ENCODE results near the gene PITPNC1. TPM values are rescaled to one million over a fixed set of nuclear protein-coding genes. Genes with fewer than 3 reads are reported as not detected.
"Not testable (repeated sequence)": the region's sequence is repeated elsewhere in the genome, so short reads cannot be mapped to it uniquely, and the experiment has no call there.

PITPNC1 gene
- total RNA-seq, 1 experiment from 2014 or later, result 20.8 TPM

DNA sequence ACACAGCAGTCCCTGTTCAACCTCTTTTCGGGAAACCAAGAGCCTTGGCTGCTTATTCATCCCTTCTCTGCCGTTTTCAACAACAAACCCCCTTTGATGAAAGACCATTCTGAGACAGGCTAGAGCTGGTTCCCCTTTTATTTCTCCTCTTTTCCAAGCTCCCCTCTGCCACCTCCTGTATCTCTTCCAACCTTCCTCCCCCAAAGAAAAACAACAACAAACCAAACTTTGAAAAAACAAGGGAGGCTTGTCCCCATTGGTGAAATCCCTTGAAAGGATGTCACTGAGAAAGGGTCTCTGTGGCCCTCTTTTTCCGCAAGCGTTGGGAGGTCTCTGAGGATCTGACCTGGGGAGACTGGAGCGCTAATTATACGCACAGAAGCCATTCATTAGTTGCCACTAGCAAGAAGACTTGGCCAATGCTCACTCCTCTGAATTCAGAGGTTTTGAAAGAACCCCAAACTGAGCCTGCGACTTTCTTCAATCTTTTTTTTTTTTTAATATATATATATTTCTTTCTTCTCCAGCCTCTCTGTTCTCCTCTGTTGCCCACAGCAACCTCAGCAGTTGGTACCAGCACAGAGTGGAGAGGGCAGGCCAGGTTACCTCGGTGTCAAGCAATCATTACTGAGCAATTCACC lies 101.4 kb downstream of the PITPNC1 start:
- Histone ChIP-seq H3K27me3 (ENCODE audit: control insufficient read depth, insufficient read depth, low read length) (no peaks in the 10 kb centered on the region), H3K36me3 (ENCODE audit: control insufficient read depth, insufficient read depth, low read length) (no peaks in the 10 kb centered on the region), H3K9me3 (ENCODE audit: control insufficient read depth, insufficient read depth, low read depth, low read length) (no peaks in the 10 kb centered on the region), H3K4me1 (ENCODE audit: control insufficient read depth, insufficient read depth, low read length) (peaks cover 25% of the 10 kb centered on the region), H3K27ac (ENCODE audit: low read length) (peak overlapping the region; percentile 75), H3K4me3 (ENCODE audit: low read depth in 2 of 2, low read length in 2 of 2) (no peak overlapping the region)
- no peak for ATAC-seq
- ChIA-PET POLR2A (no interaction called here), CTCF (no interaction called here)
- no TSS peak for BruUV-seq (replicated peaks)
- no peak for DNase-seq (ENCODE audit: low read depth, low spot score)
- no peak for TF ChIP-seq CTCF (IDR thresholded peaks at IDR 0.05)
- no peak for TF ChIP-seq POLR2AphosphoS5 (IDR thresholded peaks at IDR 0.05; ENCODE audit: low read depth, low read length)
- TF ChIP-seq SIN3A (IDR thresholded peaks at IDR 0.05; ENCODE audit: borderline replicate concordance, insufficient read depth, low read depth, low read length), result no peak
- no peak for TF ChIP-seq REST (IDR thresholded peaks at IDR 0.05; ENCODE audit: insufficient read depth in 1 of 2, low read depth in 2 of 2, low read length in 1 of 2)
- TF ChIP-seq TCF7L2 (IDR thresholded peaks at IDR 0.05; ENCODE audit: low read depth, low read length), result no peak
- intact Hi-C loops (cut with micrococcal nuclease; ENCODE audit: unreplicated experiment), result no loop called here
- in situ Hi-C loops (cut with HindIII; ENCODE audit: low pct_unique_long_range_greater_than_20kb, low sequenced_read_pairs), result no loop called here

DNA sequence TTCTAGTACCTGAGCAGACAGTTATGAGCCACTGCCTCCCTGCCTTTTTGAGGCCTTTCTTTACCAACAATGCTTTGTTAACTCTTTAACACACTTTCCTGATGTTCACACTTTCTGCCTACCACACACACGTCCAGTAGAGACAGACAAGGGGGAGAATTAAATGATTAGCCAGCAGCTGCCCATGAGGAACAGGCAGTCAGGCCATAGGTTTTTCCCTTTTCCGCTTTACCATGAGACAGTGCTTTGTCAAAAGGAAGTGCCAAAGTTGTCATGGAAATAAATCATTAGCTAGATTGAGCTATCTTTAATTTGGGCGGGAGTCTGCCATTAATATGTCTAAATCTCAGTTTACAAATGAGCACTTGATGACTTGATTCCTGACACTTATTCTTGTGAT lies 102.1 kb downstream of the PITPNC1 start:
- BruUV-seq (replicated peaks), result no TSS peak
- Histone ChIP-seq H3K4me1 (ENCODE audit: control insufficient read depth, insufficient read depth, low read length) (peaks cover 19% of the 10 kb centered on the region), H3K27ac (ENCODE audit: low read length) (peak overlapping the region; percentile 63; the same call in 1 of the 2 replicates), H3K36me3 (ENCODE audit: control insufficient read depth, insufficient read depth, low read length) (no peaks in the 10 kb centered on the region), H3K9me3 (ENCODE audit: control insufficient read depth, insufficient read depth, low read depth, low read length) (no peaks in the 10 kb centered on the region), H3K27me3 (ENCODE audit: control insufficient read depth, insufficient read depth, low read length) (no peaks in the 10 kb centered on the region), H3K4me3 (ENCODE audit: low read depth in 2 of 2, low read length in 2 of 2) (no peak overlapping the region)
- ATAC-seq (no peak), DNase-seq (ENCODE audit: low read depth, low spot score) (no peak)
- intact Hi-C loops (cut with micrococcal nuclease; ENCODE audit: unreplicated experiment), result no loop called here
- in situ Hi-C loops (cut with HindIII; ENCODE audit: low pct_unique_long_range_greater_than_20kb, low sequenced_read_pairs), result no loop called here
- ChIA-PET CTCF (no interaction called here), POLR2A (no interaction called here)
- TF ChIP-seq POLR2AphosphoS5 (IDR thresholded peaks at IDR 0.05; ENCODE audit: low read depth, low read length) (no peak), SIN3A (IDR thresholded peaks at IDR 0.05; ENCODE audit: borderline replicate concordance, insufficient read depth, low read depth, low read length) (no peak), CTCF (IDR thresholded peaks at IDR 0.05) (no peak), REST (IDR thresholded peaks at IDR 0.05; ENCODE audit: insufficient read depth in 1 of 2, low read depth in 2 of 2, low read length in 1 of 2) (no peak), TCF7L2 (IDR thresholded peaks at IDR 0.05; ENCODE audit: low read depth, low read length) (no peak)

DNA sequence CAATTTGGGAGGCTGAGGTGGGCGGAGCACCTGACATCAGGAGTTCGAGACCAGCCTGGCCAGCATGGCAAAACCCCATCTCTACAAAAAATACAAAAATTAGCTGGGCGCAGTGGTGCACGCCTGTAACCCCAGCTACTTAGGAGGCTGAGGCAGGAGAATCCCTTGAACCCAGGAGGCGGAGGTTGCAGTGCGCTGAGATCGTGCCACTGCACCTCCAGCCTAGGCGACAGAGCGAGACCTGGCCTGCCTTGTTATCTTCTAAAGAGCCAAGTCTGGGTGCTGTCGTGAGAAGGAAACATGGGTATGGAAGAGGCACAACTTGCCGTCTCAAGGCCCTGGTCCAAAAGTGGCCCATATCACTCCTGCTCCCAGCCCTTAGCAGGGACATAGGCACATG lies 103.9 kb downstream of the PITPNC1 start:
- H3K27me3 ChIP-seq (ENCODE audit: control insufficient read depth, insufficient read depth, low read length); in situ Hi-C loops (cut with HindIII; ENCODE audit: low pct_unique_long_range_greater_than_20kb, low sequenced_read_pairs); BruUV-seq (replicated peaks); CTCF ChIA-PET; intact Hi-C loops (cut with micrococcal nuclease; ENCODE audit: unreplicated experiment); H3K9me3 ChIP-seq (ENCODE audit: control insufficient read depth, insufficient read depth, low read depth, low read length); H3K4me3 ChIP-seq (ENCODE audit: low read depth in 2 of 2, low read length in 2 of 2); ATAC-seq; DNase-seq (ENCODE audit: low read depth, low spot score); H3K36me3 ChIP-seq (ENCODE audit: control insufficient read depth, insufficient read depth, low read length); H3K27ac ChIP-seq (ENCODE audit: low read length): not testable (repeated sequence)
- POLR2A ChIA-PET, result interaction anchor here (0.7 kb wide), 1 partner anchor 9 kb away, joined by 4 read pairs; no protein-coding TSS in a partner anchor
- peaks cover 10% of the 10 kb centered on the region for H3K4me1 ChIP-seq (ENCODE audit: control insufficient read depth, insufficient read depth, low read length)

All from Panc1 (cell line).